Psoas muscle (tissue), 8 donors: Measurements from ENCODE around the gene MYO7A. TPM values are rescaled to one million over a fixed set of nuclear protein-coding genes. Genes with fewer than 3 reads are reported as not detected.
A peak's percentile ranks its signal among the peaks of the same experiment; 100 is the strongest.

ENCODE experiments used
- ATAC-seq, 4 donors: fragments of 200-7000 bp; cut with Tn5 transposase; one replicate each; pipeline ENCODE4 v1.9.1; 2020; ENCODE audit warnings: moderate library complexity in 3 of 4, mild to moderate bottlenecking in 2 of 4
- DNase-seq, 2 donors: peaks; one replicate each; pipeline ENCODE4 v3.0.0-alpha.2; 2020
- H3K27ac ChIP-seq: fragments of 200-600 bp; one replicate; pipeline ENCODE4 v1.8.0; 2022
- H3K27me3 ChIP-seq, 3 donors: fragments of 200-600 bp in 1 of 3; one replicate each; pipeline versions ENCODE4 v1.6.1 to v1.8.0; 2013 to 2022; ENCODE audit warnings: low read length in 2 of 3, mild to moderate bottlenecking in 2 of 3, moderate library complexity in 1 of 3; ENCODE audit not compliant: insufficient read depth in 3 of 3
- H3K36me3 ChIP-seq, 2 donors: fragments of 200-600 bp in 1 of 2; one replicate each; pipeline versions ENCODE4 v1.6.1 to v1.8.0; 2013 to 2022; ENCODE audit warnings: low read depth in 1 of 2, mild to moderate bottlenecking in 1 of 2, moderate library complexity in 1 of 2; ENCODE audit not compliant: insufficient read depth in 1 of 2
- H3K4me1 ChIP-seq: fragments of 200-600 bp; one replicate; pipeline ENCODE4 v1.8.0; 2022
- H3K4me3 ChIP-seq: fragments of 200-600 bp; one replicate; pipeline ENCODE4 v1.8.0; 2022; ENCODE audit warnings: mild to moderate bottlenecking
- H3K9me3 ChIP-seq: fragments of 200-600 bp; one replicate; pipeline ENCODE4 v1.8.0; 2022
- WGBS, 3 donors: extraction: QIAGEN DNeasy Blood & Tissue Kit; methylation state at CpG; one replicate each; pipeline versions ENCODE4 v1.1.6 to v1.1.7; 2013; 5-methylcytosine and 5-hydroxymethylcytosine counted together
- intact Hi-C, 2 donors: fragments of 100-400 bp; cut with DNase I; formaldehyde crosslinking; loops; one replicate each; pipeline versions ENCODE4 v1.11.0 to v1.14.2; 2022
- polyA plus RNA-seq, 3 donors: library from polyadenylated mRNA; stranded (reverse); fragments of 200-250 nt; gene quantifications; one replicate each; pipeline ENCODE4 v1.2.3, GENCODE V29; 2013
- total RNA-seq, 4 donors: library from RNA; stranded (reverse); fragmentation: NEBNext Ultra II Directional in 2 of 4; extraction: Animal tissue kit (Norgen Biotek cat#: 25700) in 2 of 4; gene quantifications; one replicate each; pipeline versions ENCODE4 v1.2.1 to v1.2.4, GENCODE V29; 2021 to 2023
- TF ChIP-seq, protein P1 (sequence below): fragments of 200-600 bp; IDR thresholded peaks from one replicate; pipeline ENCODE4 v1.8.0; 2022; ENCODE audit warnings: antibody characterized with exemption
- donor health status: healthy with polysubstance abuse.
- donor health status: DM: no; HTN: no; CAD: no; lungs with moderate emphysema.
- donor health status: Bipolar disorder and iron deficiency.
- donor health status: healthy.
- donor health status: DM: yes; HTN: yes; CAD: no.
- donor health status: DM: no; HTN: no; CAD: no.
- donor health status: DM: no; HTN: no; CAD: no.
- donor health status: DM: yes; HTN: yes; CAD: no.

Gene MYO7A
- total and polyA plus RNA-seq, 7 donors = 0.62 to 3.0 (median 2.3) TPM

GRCh38 chr11:77165066-77165465 lies 37.0 kb downstream of the MYO7A start:
- Histone ChIP-seq H3K27ac (no peak overlapping the region), H3K36me3 (no peaks in the 10 kb centered on the region), H3K9me3 (no peaks in the 10 kb centered on the region), H3K4me3 (no peak overlapping the region), H3K27me3 (no peaks in the 10 kb centered on the region), H3K4me1 (no peaks in the 10 kb centered on the region)
- ATAC-seq = no peak
- intact Hi-C loops = no loop called here
- TF ChIP-seq, protein P1, sequence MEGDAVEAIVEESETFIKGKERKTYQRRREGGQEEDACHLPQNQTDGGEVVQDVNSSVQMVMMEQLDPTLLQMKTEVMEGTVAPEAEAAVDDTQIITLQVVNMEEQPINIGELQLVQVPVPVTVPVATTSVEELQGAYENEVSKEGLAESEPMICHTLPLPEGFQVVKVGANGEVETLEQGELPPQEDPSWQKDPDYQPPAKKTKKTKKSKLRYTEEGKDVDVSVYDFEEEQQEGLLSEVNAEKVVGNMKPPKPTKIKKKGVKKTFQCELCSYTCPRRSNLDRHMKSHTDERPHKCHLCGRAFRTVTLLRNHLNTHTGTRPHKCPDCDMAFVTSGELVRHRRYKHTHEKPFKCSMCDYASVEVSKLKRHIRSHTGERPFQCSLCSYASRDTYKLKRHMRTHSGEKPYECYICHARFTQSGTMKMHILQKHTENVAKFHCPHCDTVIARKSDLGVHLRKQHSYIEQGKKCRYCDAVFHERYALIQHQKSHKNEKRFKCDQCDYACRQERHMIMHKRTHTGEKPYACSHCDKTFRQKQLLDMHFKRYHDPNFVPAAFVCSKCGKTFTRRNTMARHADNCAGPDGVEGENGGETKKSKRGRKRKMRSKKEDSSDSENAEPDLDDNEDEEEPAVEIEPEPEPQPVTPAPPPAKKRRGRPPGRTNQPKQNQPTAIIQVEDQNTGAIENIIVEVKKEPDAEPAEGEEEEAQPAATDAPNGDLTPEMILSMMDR = no peak
- WGBS, 3 donors = 77 to 97% (median 89%) methylated on average over 5 of the region's 5 CpGs
- peak in 1 of 2 donors; percentile 17 for DNase-seq

GRCh38 chr11:77166021-77166420 lies 38.0 kb downstream of the MYO7A start:
- H3K27ac ChIP-seq = no peak overlapping the region
- H3K4me3 ChIP-seq = no peak overlapping the region
- DNase-seq (peak in 1 of 2 donors; percentile 35), ATAC-seq (no peak)
- intact Hi-C loops = no loop called here
- no peaks in the 10 kb centered on the region for H3K36me3 ChIP-seq
- WGBS, 3 donors = 90 to 96% (median 94%) methylated on average over 8 of the region's 8 CpGs
- TF ChIP-seq, protein P1 = no peak
- H3K9me3 ChIP-seq = no peaks in the 10 kb centered on the region
- no peaks in the 10 kb centered on the region for H3K27me3 ChIP-seq
- no peaks in the 10 kb centered on the region for H3K4me1 ChIP-seq

- Histone ChIP-seq H3K27ac (no peak overlapping the region), H3K27me3 (no peaks in the 10 kb centered on the region), H3K4me3 (no peak overlapping the region), H3K9me3 (no peaks in the 10 kb centered on the region), H3K36me3 (no peaks in the 10 kb centered on the region), H3K4me1 (no peaks in the 10 kb centered on the region)
- intact Hi-C loops = no loop called here
- no peak for ATAC-seq
- WGBS, 3 donors = 95 to 96% (median 95%) methylated on average over 9 of the region's 9 CpGs
- DNase-seq = peak in 1 of 2 donors; percentile 34
- TF ChIP-seq, protein P1 = no peak
Measured at GRCh38 chr11:77167111-77167626, 39.1 kb downstream of the MYO7A start.

GRCh38 chr11:77167791-77168190 lies 39.7 kb downstream of the MYO7A start:
- H3K27ac ChIP-seq = no peak overlapping the region
- DNase-seq (peak in 1 of 2 donors; percentile 34), ATAC-seq (no peak)
- no peaks in the 10 kb centered on the region for H3K36me3 ChIP-seq
- intact Hi-C loops = no loop called here
- TF ChIP-seq, protein P1 = no peak
- H3K4me1 ChIP-seq = no peaks in the 10 kb centered on the region
- no peaks in the 10 kb centered on the region for H3K27me3 ChIP-seq
- whole genome bisulfite sequencing, 3 donors = 80 to 91% (median 85%) methylated on average over 8 of the region's 8 CpGs
- no peak overlapping the region for H3K4me3 ChIP-seq
- H3K9me3 ChIP-seq = no peaks in the 10 kb centered on the region

GRCh38 chr11:77170107-77170506 lies 42.1 kb downstream of the MYO7A start:
- Histone ChIP-seq H3K4me3 (no peak overlapping the region), H3K4me1 (no peaks in the 10 kb centered on the region), H3K27me3 (no peaks in the 10 kb centered on the region), H3K27ac (no peak overlapping the region), H3K36me3 (no peaks in the 10 kb centered on the region), H3K9me3 (no peaks in the 10 kb centered on the region)
- WGBS, 3 donors = 98% methylated on average over 5 of the region's 5 CpGs
- peak in 1 of 2 donors; percentile 32 for DNase-seq
- TF ChIP-seq, protein P1 = no peak
- intact Hi-C loops = no loop called here
- ATAC-seq = no peak
